Epithelial cell of proximal tubule (primary cell): ENCODE results near the gene FRMD8. TPM values are rescaled to one million over a fixed set of nuclear protein-coding genes. Genes with fewer than 3 reads are reported as not detected.
A peak's percentile ranks its signal among the peaks of the same experiment; 100 is the strongest.

ENCODE experiments used
- DNase-seq: peaks from one replicate; pipeline ENCODE4 v3.0.0-alpha.2; 2011; ENCODE audit warnings: low read depth
- H3K4me3 ChIP-seq: 2 replicates; pipeline ENCODE4 v1.5.1; 2011; ENCODE audit warnings: low read depth, mild to moderate bottlenecking, low read length
- total RNA-seq: library from RNA; depleted of rRNA; stranded (reverse); fragments of >200 nt; gene quantifications from 2 replicates; pipeline ENCODE4 v1.2.3, GENCODE V29; 2015
- TF ChIP-seq, protein P1 (sequence below): conservative IDR thresholded peaks from 2 replicates; pipeline ENCODE4 v1.5.1; 2012; ENCODE audit warnings: low read depth, mild to moderate bottlenecking, low read length

The FRMD8 gene
- total RNA-seq, 1 donor from 2014 or later: 43.5 TPM

DNA sequence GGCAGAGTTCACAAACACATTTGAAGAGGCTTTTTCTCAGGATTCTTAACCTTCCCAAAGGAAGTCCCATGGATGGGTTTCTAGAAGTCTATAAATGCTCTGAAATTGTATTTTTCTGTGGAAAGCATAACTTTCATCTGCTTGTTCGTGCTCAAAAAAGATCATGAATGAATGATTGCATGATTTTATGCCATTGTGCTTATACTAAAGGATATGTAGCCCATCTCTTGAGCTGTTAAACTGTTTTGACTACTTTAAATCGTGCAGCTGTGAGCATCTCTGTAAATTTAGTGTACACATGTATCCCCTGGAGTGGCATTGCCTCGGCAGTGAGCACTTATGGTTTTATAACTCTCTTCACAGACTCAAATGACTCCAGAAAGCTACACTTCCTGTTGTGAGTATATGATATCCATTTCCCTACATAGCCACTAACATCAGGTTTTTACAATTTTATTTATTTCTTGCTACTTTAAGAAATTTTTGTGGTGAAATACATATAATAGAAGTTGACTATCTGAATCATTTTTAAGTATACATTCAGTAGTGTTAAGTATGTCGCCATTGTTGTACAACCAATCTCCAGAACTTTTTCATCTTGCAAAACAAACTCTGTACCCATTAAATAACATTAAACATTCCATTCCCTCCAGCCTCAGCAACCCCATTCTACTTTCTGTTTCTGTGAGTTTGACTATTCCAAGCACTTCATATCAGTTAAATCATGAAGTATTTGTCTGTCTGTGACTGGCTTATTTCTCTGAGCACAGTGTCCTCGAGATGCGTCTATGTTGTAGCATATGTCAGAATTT is 44.2 kb downstream of the FRMD8 start:
- no peak for DNase-seq
- TF ChIP-seq, protein P1, sequence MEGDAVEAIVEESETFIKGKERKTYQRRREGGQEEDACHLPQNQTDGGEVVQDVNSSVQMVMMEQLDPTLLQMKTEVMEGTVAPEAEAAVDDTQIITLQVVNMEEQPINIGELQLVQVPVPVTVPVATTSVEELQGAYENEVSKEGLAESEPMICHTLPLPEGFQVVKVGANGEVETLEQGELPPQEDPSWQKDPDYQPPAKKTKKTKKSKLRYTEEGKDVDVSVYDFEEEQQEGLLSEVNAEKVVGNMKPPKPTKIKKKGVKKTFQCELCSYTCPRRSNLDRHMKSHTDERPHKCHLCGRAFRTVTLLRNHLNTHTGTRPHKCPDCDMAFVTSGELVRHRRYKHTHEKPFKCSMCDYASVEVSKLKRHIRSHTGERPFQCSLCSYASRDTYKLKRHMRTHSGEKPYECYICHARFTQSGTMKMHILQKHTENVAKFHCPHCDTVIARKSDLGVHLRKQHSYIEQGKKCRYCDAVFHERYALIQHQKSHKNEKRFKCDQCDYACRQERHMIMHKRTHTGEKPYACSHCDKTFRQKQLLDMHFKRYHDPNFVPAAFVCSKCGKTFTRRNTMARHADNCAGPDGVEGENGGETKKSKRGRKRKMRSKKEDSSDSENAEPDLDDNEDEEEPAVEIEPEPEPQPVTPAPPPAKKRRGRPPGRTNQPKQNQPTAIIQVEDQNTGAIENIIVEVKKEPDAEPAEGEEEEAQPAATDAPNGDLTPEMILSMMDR: no peak
- H3K4me3 ChIP-seq: peak overlapping the region; percentile 25

DNA sequence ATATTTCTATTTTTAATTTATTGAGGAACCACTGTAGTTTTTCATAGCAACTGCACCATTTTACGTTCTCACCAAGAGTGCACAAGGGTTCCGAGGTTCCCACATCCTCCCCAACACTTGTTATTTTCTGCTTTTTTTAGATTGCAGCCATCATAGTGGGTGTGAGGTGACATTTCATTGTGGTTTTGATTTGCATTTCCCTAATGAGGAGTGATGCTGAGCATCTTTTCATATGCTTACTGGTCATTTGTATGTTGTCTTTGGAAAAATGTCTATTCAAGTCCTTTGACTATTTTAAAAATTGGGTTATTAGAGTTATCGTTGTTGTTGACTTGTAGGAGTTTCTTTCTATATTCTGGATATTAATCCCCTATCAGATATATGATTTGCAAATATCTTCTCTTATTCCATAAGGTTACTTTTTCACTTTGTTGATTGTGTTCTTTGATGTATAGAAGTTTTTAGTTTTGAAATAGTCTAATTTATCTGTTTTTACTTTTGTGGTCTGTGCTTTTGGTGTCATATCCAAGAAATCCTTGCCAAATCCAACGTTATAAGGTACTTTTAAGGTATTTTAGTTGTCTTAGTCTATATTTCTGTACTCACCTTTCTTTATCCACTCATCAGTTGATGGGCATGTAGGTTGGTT is 45.1 kb downstream of the FRMD8 start:
- DNase-seq: no peak
- TF ChIP-seq, protein P1: no peak
- H3K4me3 ChIP-seq: peak overlapping the region; percentile 9

DNA sequence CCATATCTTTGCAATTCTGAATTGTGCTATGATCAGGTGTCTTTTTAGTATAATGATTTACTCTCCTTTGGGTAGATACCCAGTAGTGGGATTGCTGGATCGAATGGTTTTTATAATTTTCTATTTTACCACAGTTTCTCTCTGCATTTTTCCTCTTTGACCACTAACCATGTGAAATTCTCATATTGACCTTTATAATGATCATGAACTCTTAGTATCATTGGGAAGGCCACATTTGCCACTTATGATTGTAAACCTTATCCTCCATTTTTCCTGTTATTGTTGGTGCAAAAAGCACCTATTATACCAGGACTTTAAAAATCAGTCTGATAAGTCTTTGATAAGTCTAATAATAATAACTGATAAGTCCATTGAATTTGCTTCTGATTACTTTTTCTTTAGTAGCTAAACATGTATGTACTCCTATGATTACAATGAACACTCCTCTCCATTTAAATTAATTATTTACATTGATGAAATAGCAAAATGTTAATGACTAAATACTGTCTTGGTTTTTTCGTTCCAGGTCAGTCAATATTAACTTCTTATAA is 45.7 kb downstream of the FRMD8 start:
- TF ChIP-seq, protein P1: no peak
- peak overlapping the region; percentile 9 for H3K4me3 ChIP-seq
- DNase-seq: no peak

DNA sequence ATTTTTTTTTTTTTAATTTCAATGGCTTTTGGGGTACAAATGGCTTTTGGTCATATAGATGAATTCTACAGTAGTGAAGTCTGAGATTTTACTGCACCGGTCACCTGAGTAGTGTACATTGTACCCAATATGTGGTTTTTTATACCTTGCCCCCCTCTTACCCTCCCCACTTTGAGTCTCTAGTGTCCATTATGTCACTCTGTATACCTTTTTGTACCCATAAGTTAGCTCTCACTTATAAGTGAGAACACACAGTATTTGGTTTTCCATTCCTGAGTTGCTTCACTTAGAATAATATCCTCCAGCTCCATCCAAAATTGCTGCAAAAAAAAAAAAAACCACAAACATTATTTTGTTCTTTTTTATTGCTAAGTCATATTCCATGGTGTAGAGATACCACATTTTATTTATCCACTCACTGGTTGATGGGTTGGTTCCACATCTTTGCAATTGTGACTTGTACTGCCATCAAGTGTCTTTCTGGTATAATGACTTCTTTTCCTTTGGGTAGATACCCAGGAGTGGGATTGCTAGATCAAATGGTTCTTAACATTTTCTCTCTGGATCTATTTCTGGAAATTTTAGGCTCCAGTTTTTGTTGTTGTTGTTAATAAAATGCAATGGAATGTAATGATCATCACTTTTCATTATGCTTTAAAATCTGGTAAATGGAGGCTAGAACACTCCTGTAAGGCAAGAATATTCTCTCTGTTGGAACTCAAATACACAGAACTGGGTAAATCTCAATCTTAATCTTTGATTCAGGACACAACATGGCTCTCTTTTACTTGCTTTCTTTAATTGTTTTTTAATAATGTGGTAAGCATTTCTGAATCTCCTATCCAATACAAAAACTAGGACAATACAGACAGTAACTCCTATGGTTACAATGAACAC is 46.5 kb downstream of the FRMD8 start:
- TF ChIP-seq, protein P1: peak; percentile 21
- no peak overlapping the region for H3K4me3 ChIP-seq
- DNase-seq: no peak

DNA sequence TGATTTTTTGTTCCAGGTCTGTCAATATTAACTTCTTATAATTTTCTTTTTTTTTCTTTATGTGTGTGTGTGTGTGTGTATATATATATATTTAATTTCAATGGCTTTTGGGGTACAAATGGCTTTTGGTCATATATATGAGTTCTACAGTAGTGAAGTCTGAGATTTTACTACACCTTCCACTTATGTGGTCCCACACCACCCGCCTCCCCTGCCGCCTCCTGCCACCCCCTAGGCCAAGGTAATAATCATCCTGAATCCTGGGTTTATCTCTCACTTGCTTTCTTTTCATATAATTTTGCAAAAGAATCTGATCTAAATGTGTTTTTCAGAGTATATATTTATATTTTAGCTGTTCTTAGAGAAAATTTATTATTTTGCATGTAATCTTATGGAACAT is 47.2 kb downstream of the FRMD8 start:
- DNase-seq: no peak
- TF ChIP-seq, protein P1: no peak
- no peak overlapping the region for H3K4me3 ChIP-seq

DNA sequence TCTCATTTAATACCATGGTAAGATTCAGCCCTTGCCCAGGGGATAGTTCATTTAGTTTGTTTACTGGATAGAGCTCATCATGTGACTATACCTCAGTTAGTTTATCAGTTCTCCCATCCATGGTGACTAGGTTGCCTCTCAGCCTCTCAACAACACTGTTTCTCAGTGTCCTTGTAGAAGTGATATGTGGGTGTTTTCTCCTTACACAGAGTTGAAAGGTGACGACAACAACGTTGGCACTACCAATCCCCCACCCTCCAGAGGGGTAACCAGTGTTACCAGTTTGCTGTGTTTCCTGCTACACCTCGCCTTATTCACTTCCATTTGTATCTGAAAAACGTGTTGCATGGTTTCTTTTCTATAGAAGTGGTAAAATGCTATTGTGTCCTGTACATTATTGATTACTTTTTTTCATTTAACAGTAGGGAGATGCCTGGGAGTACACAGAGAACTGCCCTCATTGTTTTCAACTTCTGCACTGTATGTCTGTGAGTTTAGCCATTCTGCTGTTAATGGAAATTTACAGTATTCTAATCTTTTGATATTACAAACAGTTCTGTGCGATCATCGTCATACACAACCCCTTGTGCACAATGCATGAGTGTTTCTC is 47.7 kb downstream of the FRMD8 start:
- TF ChIP-seq, protein P1: no peak

More for the DNA sequence above, 47.7 kb downstream of the FRMD8 start:
- no peak for DNase-seq
- peak overlapping the region; percentile 6 for H3K4me3 ChIP-seq
